Vagina (tissue), 2 donors: ENCODE measurements around the gene WDHD1. TPM values are rescaled to one million over a fixed set of nuclear protein-coding genes. Genes with fewer than 3 reads are reported as not detected.

ENCODE experiments used
- DNase-seq, 2 donors: peaks; one replicate each; pipeline ENCODE4 v3.0.0-alpha.2; 2017; ENCODE audit errors: extremely low spot score in 2 of 2
- H3K27ac ChIP-seq: fragments of 200-600 bp; sonication (generic); one replicate; pipeline ENCODE4 v1.5.1; 2019
- H3K27me3 ChIP-seq: fragments of 200-600 bp; sonication (generic); one replicate; pipeline ENCODE4 v1.5.1; 2019
- H3K36me3 ChIP-seq, 2 donors: fragments of 200-600 bp; sonication (generic); one replicate each; pipeline ENCODE4 v1.5.1; 2017 to 2019
- H3K4me1 ChIP-seq: fragments of 200-600 bp; sonication (generic); one replicate; pipeline ENCODE4 v1.5.1; 2019
- H3K4me3 ChIP-seq, 2 donors: fragments of 200-600 bp; sonication (generic); 1 replicate in 1 of 2; 2 replicates in 1 of 2; pipeline ENCODE4 v1.5.1; 2016 to 2019
- H3K9me3 ChIP-seq: fragments of 200-600 bp; sonication (generic); one replicate; pipeline ENCODE4 v1.5.1; 2019
- CTCF ChIP-seq, 3 experiments: fragments of 450-650 bp in 2 of 3; fragments of 200-600 bp in 1 of 3; sonication (generic) in 1 of 3; IDR thresholded peaks; one replicate each; pipeline ENCODE4 v1.5.1; 2017 to 2019; ENCODE audit warnings: antibody characterized with exemption in 3 of 3, mild to moderate bottlenecking in 2 of 3, moderate library complexity in 2 of 3
- POLR2A ChIP-seq, 2 donors: fragments of 450-650 bp; IDR thresholded peaks; one replicate each; pipeline ENCODE4 v1.6.1; 2017; ENCODE audit warnings: antibody characterized with exemption in 2 of 2, mild to moderate bottlenecking in 2 of 2, moderate library complexity in 2 of 2
- POLR2AphosphoS5 ChIP-seq, 2 donors: sonication (generic); formaldehyde crosslinking; IDR thresholded peaks; one replicate each; pipeline ENCODE4 v1.9.0; 2017; ENCODE audit warnings: antibody characterized with exemption in 2 of 2, mild to moderate bottlenecking in 2 of 2, low read depth in 1 of 2; ENCODE audit not compliant: insufficient read depth in 1 of 2
- intact Hi-C: fragments of 100-400 bp; cut with DNase I; formaldehyde crosslinking; loops from one replicate; pipeline ENCODE4 v1.15.1; 2023
- total RNA-seq: library from RNA; depleted of rRNA; stranded (reverse); fragments of >200 nt; gene quantifications from one replicate; pipeline ENCODE4 v1.2.3, GENCODE V29; 2016

Gene WDHD1
- total RNA-seq, 1 donor from 2014 or later, result 3.2 TPM

GRCh38 chr14:54944737-54945391, 82.0 kb downstream of the WDHD1 start:
- Histone ChIP-seq H3K27me3 (no peaks in the 10 kb centered on the region), H3K4me3 (no peak overlapping the region), H3K36me3 (no peaks in the 10 kb centered on the region), H3K9me3 (no peaks in the 10 kb centered on the region), H3K4me1 (no peaks in the 10 kb centered on the region), H3K27ac (no peak overlapping the region)
- intact Hi-C loops, result no loop called here
- DNase-seq, result no peak
- TF ChIP-seq POLR2A (IDR thresholded peaks at IDR 0.05) (no peak), POLR2AphosphoS5 (IDR thresholded peaks at IDR 0.05; ENCODE audit: insufficient read depth in 1 of 2, low read depth in 1 of 2) (no peak), CTCF (IDR thresholded peaks at IDR 0.05) (no peak)

GRCh38 chr14:54942913-54943312, 84.0 kb downstream of the WDHD1 start:
- Histone ChIP-seq H3K4me1 (no peaks in the 10 kb centered on the region), H3K27me3 (no peaks in the 10 kb centered on the region), H3K4me3 (no peak overlapping the region), H3K36me3 (no peaks in the 10 kb centered on the region), H3K9me3 (no peaks in the 10 kb centered on the region), H3K27ac (no peak overlapping the region)
- TF ChIP-seq CTCF (IDR thresholded peaks at IDR 0.05) (no peak), POLR2AphosphoS5 (IDR thresholded peaks at IDR 0.05; ENCODE audit: insufficient read depth in 1 of 2, low read depth in 1 of 2) (no peak), POLR2A (IDR thresholded peaks at IDR 0.05) (no peak)
- no peak for DNase-seq
- intact Hi-C loops, result no loop called here

DNA sequence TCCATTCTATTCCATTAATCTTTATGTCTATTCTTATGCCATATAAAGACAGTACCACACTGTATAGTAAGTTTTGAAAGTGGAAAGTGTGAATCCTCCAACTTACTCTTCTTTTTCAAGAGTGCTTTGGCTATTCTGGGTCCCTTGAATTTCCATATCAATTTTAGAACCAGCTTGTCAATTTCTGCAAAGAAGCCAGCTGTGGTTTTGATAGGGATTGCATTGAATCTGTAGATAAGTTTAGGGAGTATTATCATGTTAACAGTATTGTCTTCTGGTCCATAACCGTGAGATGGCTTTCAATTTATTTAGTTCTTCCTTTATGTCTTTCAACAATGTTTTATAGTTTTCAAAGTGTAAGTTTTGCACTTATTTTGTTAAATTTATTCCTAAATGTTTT, 90.1 kb downstream of the WDHD1 start:
- Histone ChIP-seq H3K27me3 (no peaks in the 10 kb centered on the region), H3K36me3 (no peaks in the 10 kb centered on the region), H3K4me3 (no peak overlapping the region), H3K9me3 (no peaks in the 10 kb centered on the region), H3K4me1 (no peaks in the 10 kb centered on the region), H3K27ac (no peak overlapping the region)
- intact Hi-C loops, result no loop called here
- no peak for TF ChIP-seq POLR2AphosphoS5 (IDR thresholded peaks at IDR 0.05; ENCODE audit: insufficient read depth in 1 of 2, low read depth in 1 of 2)
- TF ChIP-seq CTCF (IDR thresholded peaks at IDR 0.05), result no peak
- no peak for TF ChIP-seq POLR2A (IDR thresholded peaks at IDR 0.05)
- no peak for DNase-seq

DNA sequence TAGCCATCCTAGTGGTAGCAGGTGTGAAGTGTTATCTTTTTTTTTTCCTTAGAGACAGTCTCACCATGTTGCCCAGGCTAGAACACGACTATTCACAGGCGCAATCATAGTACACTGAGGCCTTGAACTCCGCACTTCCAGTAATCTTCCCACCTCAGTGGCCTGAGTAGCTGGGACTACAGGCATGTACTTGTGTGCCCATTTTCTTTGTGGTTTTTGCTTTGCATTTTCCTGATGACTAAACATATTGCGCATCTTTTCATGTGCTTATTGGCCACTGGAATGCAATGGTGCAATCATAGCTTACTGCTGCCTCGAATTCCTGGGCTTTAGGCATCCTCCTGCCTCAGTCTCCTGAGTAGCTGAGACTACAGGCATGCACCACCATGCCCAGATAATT, 90.9 kb downstream of the WDHD1 start:
- Histone ChIP-seq H3K4me3 (no peak overlapping the region), H3K27ac (no peak overlapping the region), H3K4me1 (no peaks in the 10 kb centered on the region), H3K9me3 (no peaks in the 10 kb centered on the region), H3K27me3 (no peaks in the 10 kb centered on the region), H3K36me3 (no peaks in the 10 kb centered on the region)
- DNase-seq, result no peak
- intact Hi-C loops, result no loop called here
- no peak for TF ChIP-seq POLR2AphosphoS5 (IDR thresholded peaks at IDR 0.05; ENCODE audit: insufficient read depth in 1 of 2, low read depth in 1 of 2)
- TF ChIP-seq POLR2A (IDR thresholded peaks at IDR 0.05), result no peak
- no peak for TF ChIP-seq CTCF (IDR thresholded peaks at IDR 0.05)

GRCh38 chr14:54935100-54935499, 91.8 kb downstream of the WDHD1 start:
- no peak overlapping the region for H3K27ac ChIP-seq
- no peak for TF ChIP-seq POLR2A (IDR thresholded peaks at IDR 0.05)
- TF ChIP-seq POLR2AphosphoS5 (IDR thresholded peaks at IDR 0.05; ENCODE audit: insufficient read depth in 1 of 2, low read depth in 1 of 2), result no peak
- no peak for TF ChIP-seq CTCF (IDR thresholded peaks at IDR 0.05)
- intact Hi-C loops, result no loop called here
- H3K36me3 ChIP-seq, result no peaks in the 10 kb centered on the region
- H3K4me3 ChIP-seq, result no peak overlapping the region
- H3K9me3 ChIP-seq, result no peaks in the 10 kb centered on the region
- no peaks in the 10 kb centered on the region for H3K27me3 ChIP-seq
- no peak for DNase-seq
- no peaks in the 10 kb centered on the region for H3K4me1 ChIP-seq
